K562 (cell line): ENCODE results near the gene IDUA. TPM values are rescaled to one million over a fixed set of nuclear protein-coding genes. Genes with fewer than 3 reads are reported as not detected.

Experiments
- ATAC-seq: fragments of 200-7000 bp; cut with Tn5 transposase; 3 replicates; pipeline ENCODE4 v1.9.1; 2020; ENCODE audit warnings: moderate library complexity
- BruUV-seq: library from RNA; stranded (reverse); fragments of 400-500 nt; replicated peaks from 2 replicates; lab custom pipeline; 2021; lab: Mats Ljungman, UMichigan
- CTCF ChIA-PET: fragments of 300-600 bp; formaldehyde crosslinking; extraction: SDS; loops from one replicate; lab custom pipeline; 2021; ENCODE audit warnings: low intra/inter-chr PET ratio; lab: Yijun Ruan, JAX
- POLR2A ChIA-PET: fragments of 300-600, 350-650 bp; sonication (Branson Sonifier 250); formaldehyde crosslinking; extraction: SDS; loops from one replicate; lab custom pipeline; 2021; ENCODE audit warnings: antibody characterized with exemption, inconsistent platforms; lab: Yijun Ruan, JAX
- DNase-seq, 4 experiments: peaks; one replicate each; pipeline versions ENCODE4 v3.0.0 to v3.0.0-alpha.2; 2011 to 2018; ENCODE audit warnings: low spot score in 3 of 4, mixed read lengths in 3 of 4; ENCODE audit errors: extremely low read depth in 1 of 4
- FAIRE-seq: peaks from 2 replicates; lab custom pipeline; 2011; peaks lifted over from hg19 to GRCh38; lab: Jason Lieb, UNC
- H2AFZ ChIP-seq: 2 replicates; pipeline ENCODE4 v1.6.0; 2011; ENCODE audit warnings: low read depth, low read length, control low read depth, inconsistent platforms
- H3K27ac ChIP-seq: fragments of 200-600 bp; 3 replicates; pipeline ENCODE4 v1.8.0; 2011; ENCODE audit warnings: low read depth, mild to moderate bottlenecking, control low read depth, inconsistent platforms, low read length, moderate library complexity, mixed read lengths; ENCODE audit errors: extremely low read depth
- H3K27me3 ChIP-seq, 2 experiments: fragments of 300-600 bp in 1 of 2; 2 replicates in 1 of 2; 3 replicates in 1 of 2; pipeline versions ENCODE4 v1.6.0 to v1.8.0; 2011; ENCODE audit warnings: inconsistent platforms in 2 of 2, low read length in 2 of 2, mild to moderate bottlenecking in 1 of 2, mixed read lengths in 1 of 2, moderate library complexity in 1 of 2; ENCODE audit not compliant: control insufficient read depth in 2 of 2, insufficient read depth in 2 of 2
- H3K36me3 ChIP-seq: fragments of 300-600 bp; 3 replicates; pipeline ENCODE4 v1.8.0; 2011; ENCODE audit warnings: mild to moderate bottlenecking, low read length, inconsistent platforms; ENCODE audit not compliant: control insufficient read depth, insufficient read depth
- H3K4me1 ChIP-seq, 2 experiments: fragments of 200-600 bp in 1 of 2; replicated peaks in 1 of 2; 2 replicates in 1 of 2; 3 replicates in 1 of 2; pipeline versions ENCODE4 v1.5.1 to v1.8.0; 2011; ENCODE audit warnings: inconsistent platforms in 2 of 2, low read length in 2 of 2, mild to moderate bottlenecking in 1 of 2, mixed read lengths in 1 of 2, moderate library complexity in 1 of 2; ENCODE audit not compliant: control insufficient read depth in 2 of 2, insufficient read depth in 2 of 2
- H3K4me2 ChIP-seq: 2 replicates; pipeline ENCODE4 v1.6.1; 2011; ENCODE audit warnings: low read length, control low read depth, inconsistent platforms, mixed read lengths; ENCODE audit not compliant: insufficient read depth
- H3K4me3 ChIP-seq: fragments of 200-600 bp; sonication (generic), shearing (Covaris generic); 2 replicates; pipeline ENCODE4 v1.5.1; 2016; ENCODE audit warnings: control low read depth, inconsistent platforms
- H3K79me2 ChIP-seq: fragments of 200-600 bp; 3 replicates; pipeline ENCODE4 v1.8.0; 2011; ENCODE audit warnings: low read length, inconsistent platforms; ENCODE audit not compliant: control insufficient read depth, insufficient read depth
- H3K9ac ChIP-seq, 2 experiments: 2 replicates each; pipeline versions ENCODE4 v1.6.0 to v1.6.1; 2011; ENCODE audit warnings: low read depth in 2 of 2, low read length in 2 of 2, control low read depth in 1 of 2, inconsistent platforms in 1 of 2, mild to moderate bottlenecking in 1 of 2, mixed read lengths in 1 of 2; ENCODE audit not compliant: insufficient read depth in 1 of 2
- H3K9me1 ChIP-seq: one replicate; pipeline ENCODE4 v1.6.0; 2011; ENCODE audit warnings: inconsistent platforms, mild to moderate bottlenecking, low read length, moderate library complexity; ENCODE audit not compliant: control insufficient read depth, insufficient read depth
- H3K9me3 ChIP-seq: replicated peaks from 2 replicates; pipeline ENCODE4 v1.5.1; 2011; ENCODE audit warnings: low read depth, low read length, inconsistent platforms; ENCODE audit not compliant: control insufficient read depth, insufficient read depth
- H4K20me1 ChIP-seq: replicated peaks from 2 replicates; pipeline ENCODE4 v1.6.1; 2011; ENCODE audit warnings: low read length, inconsistent platforms, mixed read lengths; ENCODE audit not compliant: control insufficient read depth, insufficient read depth
- CHD2 ChIP-seq: IDR thresholded peaks from 2 replicates; pipeline ENCODE4 v1.6.1; 2011; ENCODE audit warnings: low read depth, low read length
- EGR1 ChIP-seq: fragments of 450-650 bp; conservative IDR thresholded peaks from 2 replicates; pipeline ENCODE4 v1.6.1; 2017; ENCODE audit warnings: mild to moderate bottlenecking
- ETV5 ChIP-seq: sonication (generic); formaldehyde crosslinking; IDR thresholded peaks from 2 replicates; pipeline ENCODE4 v1.4.0; 2020; ENCODE audit warnings: low read depth, mild to moderate bottlenecking, missing genetic modification reagents
- NEUROD1 ChIP-seq: fragments of 150-350 bp; IDR thresholded peaks from 2 replicates; pipeline ENCODE4 v1.6.1; 2014; ENCODE audit warnings: borderline replicate concordance, low read length, low read depth; ENCODE audit not compliant: partially characterized antibody
- NFIX ChIP-seq: fragments of 250-450 bp; sonication (Bioruptor Pico); IDR thresholded peaks from 2 replicates; pipeline ENCODE4 v1.4.0; 2020; ENCODE audit warnings: low read depth, mild to moderate bottlenecking, moderate library complexity
- RBFOX2 ChIP-seq: fragments of 200-400 bp; formaldehyde crosslinking; IDR thresholded peaks from 2 replicates; pipeline ENCODE4 v1.6.1; 2017; ENCODE audit warnings: low read depth, mild to moderate bottlenecking, low read length, moderate library complexity
- RBM25 ChIP-seq: fragments of 200-400 bp; formaldehyde crosslinking; IDR thresholded peaks from 2 replicates; pipeline ENCODE4 v1.6.1; 2018; ENCODE audit warnings: low read length, low read depth, moderate library complexity; ENCODE audit not compliant: severe bottlenecking
- SAP30 ChIP-seq: fragments of 200-600 bp; sonication (generic); IDR thresholded peaks from 2 replicates; pipeline ENCODE4 v1.6.1; 2012; ENCODE audit warnings: borderline replicate concordance, low read depth, mild to moderate bottlenecking, moderate library complexity, low read length, control low read depth, inconsistent platforms; ENCODE audit not compliant: insufficient read depth, poor library complexity, severe bottlenecking
- SIN3A ChIP-seq, 2 experiments: fragments of 150-350 bp in 1 of 2; IDR thresholded peaks; 2 replicates each; pipeline ENCODE4 v1.6.1; 2011 to 2016; ENCODE audit warnings: borderline replicate concordance in 2 of 2, low read depth in 2 of 2, low read length in 2 of 2, mild to moderate bottlenecking in 2 of 2, moderate library complexity in 2 of 2; ENCODE audit not compliant: control insufficient read depth in 1 of 2
- TARDBP ChIP-seq: fragments of 450-650 bp; IDR thresholded peaks from 2 replicates; pipeline ENCODE4 v1.6.1; 2016
- ZBED1 ChIP-seq: IDR thresholded peaks from 2 replicates; pipeline ENCODE4 v1.6.1; 2014
- ZBTB7A ChIP-seq: IDR thresholded peaks from 2 replicates; pipeline ENCODE4 v1.6.1; 2011; ENCODE audit warnings: low read depth, mild to moderate bottlenecking, low read length, moderate library complexity, borderline replicate concordance; ENCODE audit not compliant: control insufficient read depth
- ZNF24 ChIP-seq: fragments of 450-650 bp; IDR thresholded peaks from 2 replicates; pipeline ENCODE4 v1.6.1; 2016
- ZNF3 ChIP-seq: fragments of 250-450 bp; sonication (Bioruptor Pico); IDR thresholded peaks from 2 replicates; pipeline ENCODE4 v1.5.0; 2021; ENCODE audit warnings: mild to moderate bottlenecking, moderate library complexity
- WGBS: fragments of 100-300 bp; shearing (Covaris generic); methylation state at CpG from one replicate; pipeline ENCODE4 v1.1.6; 2016; ENCODE audit warnings: low coverage, mixed read lengths; ENCODE audit not compliant: insufficient coverage; ENCODE audit errors: missing lambda C conversion rate; 5-methylcytosine and 5-hydroxymethylcytosine counted together
- in situ Hi-C: fragments of 300-500 bp; cut with MboI; formaldehyde crosslinking; loops from 4 replicates; pipeline ENCODE4 v1.15.0; 2018; ENCODE audit warnings: inconsistent platforms, mixed read lengths
- intact Hi-C: fragments of 100-400 bp; cut with micrococcal nuclease; formaldehyde crosslinking; loops from 2 replicates; pipeline ENCODE4 v1.14.2; 2022
- polyA plus RNA-seq, 8 experiments: library from polyadenylated mRNA; depleted of rRNA in 4 of 8; stranded (reverse) in 5 of 8; unstranded in 3 of 8; fragments of >200 nt; fragmentation: Nextera tagmentation in 2 of 8; fragmentation: Illumina TruSeq in 1 of 8; extraction: Ambion mirVana in 2 of 8; extraction: Trizol in 1 of 8; gene quantifications; 2 replicates each; pipeline versions ENCODE4 v1.2.1 to v1.2.3, GENCODE V29; 2011 to 2014; ENCODE audit warnings: inconsistent platforms in 1 of 8, missing spikeins in 1 of 8
- total RNA-seq, 7 experiments: library from RNA; depleted of rRNA in 6 of 7; stranded (reverse); fragments of >200 nt in 6 of 7; fragmentation: Illumina TruSeq in 2 of 7; extraction: Trizol in 2 of 7; gene quantifications; 2 replicates each; pipeline versions ENCODE4 v1.2.1 to v1.2.3, GENCODE V29; 2011 to 2021; ENCODE audit warnings: low replicate concordance in 1 of 7
- TF ChIP-seq, protein P1 (sequence below), 2 experiments: IDR thresholded peaks in 1 of 2; conservative IDR thresholded peaks in 1 of 2; 2 replicates each; pipeline ENCODE4 v1.6.1; 2016; ENCODE audit warnings: low read depth in 2 of 2, mild to moderate bottlenecking in 1 of 2, missing compliant biosample characterization in 1 of 2, missing genetic modification characterization in 1 of 2, moderate library complexity in 1 of 2
- TF ChIP-seq, protein P2 (sequence below): sonication (generic); formaldehyde crosslinking; IDR thresholded peaks from 2 replicates; pipeline ENCODE4 v1.8.1; 2023; ENCODE audit warnings: mild to moderate bottlenecking, missing genetic modification reagents

The IDUA gene
- total and polyA plus RNA-seq, 9 of the 15 experiments (the other 6 are each of a cell fraction or from before 2014, with no cell fraction given) = 0.04 to 16.1 (median 1.2) TPM

DNA sequence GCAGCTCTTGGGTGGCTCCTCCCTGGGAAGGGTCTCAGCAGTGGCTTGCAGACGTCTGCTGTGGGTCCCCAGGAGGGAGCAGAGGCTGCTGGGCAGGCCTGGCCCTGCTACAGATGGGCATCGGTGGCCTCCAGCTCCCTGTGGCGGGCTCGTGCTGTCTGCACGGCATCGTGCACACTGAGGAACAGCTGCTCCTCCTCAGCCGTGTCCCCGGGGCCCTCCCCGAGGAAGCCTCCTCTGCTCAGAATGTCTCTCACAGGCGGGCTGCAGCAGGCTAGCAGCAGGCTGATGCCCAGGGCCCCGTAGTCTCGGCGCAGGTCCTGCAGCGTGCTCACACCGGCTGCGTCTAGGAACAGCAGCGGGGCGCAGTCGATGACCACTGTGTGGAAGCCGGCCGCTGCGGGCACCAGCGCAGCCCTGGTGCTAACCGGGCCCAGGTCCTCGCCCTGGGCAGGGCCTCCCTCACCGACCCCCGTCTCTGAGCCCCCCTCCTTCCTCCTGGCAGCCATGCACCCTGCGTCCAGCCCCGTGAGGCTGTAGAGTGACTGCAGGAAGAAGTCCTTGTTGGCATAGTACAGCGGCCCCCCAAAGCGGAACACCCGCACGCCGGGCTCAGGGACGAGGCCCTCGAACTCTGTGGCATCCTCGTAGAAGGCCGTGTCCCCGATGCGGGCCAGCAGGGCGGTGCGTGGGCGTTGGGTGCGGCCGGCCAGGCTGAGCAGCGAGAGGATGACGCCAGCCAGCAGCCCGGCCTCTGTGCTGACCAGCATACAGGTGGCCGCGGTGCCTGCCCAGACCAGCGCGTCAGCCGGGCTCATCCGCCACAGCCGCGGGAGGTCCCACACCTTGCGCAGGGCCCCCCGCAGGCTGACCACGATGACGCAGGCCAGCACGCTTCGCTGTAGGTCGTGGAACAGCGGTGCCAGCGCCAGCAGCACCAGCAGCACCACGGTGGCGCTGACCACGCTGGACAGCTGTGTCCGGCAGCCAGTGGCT lies 2.2 kb downstream of the IDUA start:
- DNase-seq (no peak), FAIRE-seq (no peak), ATAC-seq (no peak)
- in situ Hi-C loops = no loop called here
- intact Hi-C loops = loop anchor here (5.0 to 10.0 kb wide), 4 partner anchors 207 to 304 kb away; partner anchors contain the start of gene SLC49A3
- Histone ChIP-seq H3K9me3 (no peaks in the 10 kb centered on the region; the same call in 1 of the 2 replicates), H2AFZ (no peak overlapping the region), H3K4me1 (peaks cover 39 to 83% of the 10 kb centered on the region in 2 experiments), H3K27me3 (no peaks in the 10 kb centered on the region), H4K20me1 (no peaks in the 10 kb centered on the region), H3K4me3 (no peak overlapping the region), H3K9ac (peak overlapping the region in 1 of 2 experiments; percentile 90; a peak in 1 of 4 replicates), H3K36me3 (peaks cover 22% of the 10 kb centered on the region; the same call in 1 of the 3 replicates), H3K79me2 (peaks cover 34% of the 10 kb centered on the region), H3K9me1 (no peaks in the 10 kb centered on the region), H3K27ac (no peak overlapping the region), H3K4me2 (no peak overlapping the region)
- BruUV-seq = no TSS peak
- ChIA-PET POLR2A (interaction anchor here (0.6 to 0.9 kb wide), 3 partner anchors 10 to 388 kb away, joined by 3 to 7 read pairs (median 4); no protein-coding TSS in a partner anchor), CTCF (no interaction called here)
- 90% methylated on average over 34 of the region's 69 CpGs for WGBS
- no peak for TF ChIP-seq SAP30
- TF ChIP-seq ZBED1 = no peak
- no peak for TF ChIP-seq SIN3A (IDR thresholded peaks at IDR 0.05; ENCODE audit: borderline replicate concordance in 2 of 2, control insufficient read depth in 1 of 2, low read depth in 2 of 2, low read length in 2 of 2)
- TF ChIP-seq EGR1 = peak; percentile 33
- no peak for TF ChIP-seq ZNF24
- no peak for TF ChIP-seq ETV5 (CRISPR knock-in tag)
- TF ChIP-seq, protein P1, sequence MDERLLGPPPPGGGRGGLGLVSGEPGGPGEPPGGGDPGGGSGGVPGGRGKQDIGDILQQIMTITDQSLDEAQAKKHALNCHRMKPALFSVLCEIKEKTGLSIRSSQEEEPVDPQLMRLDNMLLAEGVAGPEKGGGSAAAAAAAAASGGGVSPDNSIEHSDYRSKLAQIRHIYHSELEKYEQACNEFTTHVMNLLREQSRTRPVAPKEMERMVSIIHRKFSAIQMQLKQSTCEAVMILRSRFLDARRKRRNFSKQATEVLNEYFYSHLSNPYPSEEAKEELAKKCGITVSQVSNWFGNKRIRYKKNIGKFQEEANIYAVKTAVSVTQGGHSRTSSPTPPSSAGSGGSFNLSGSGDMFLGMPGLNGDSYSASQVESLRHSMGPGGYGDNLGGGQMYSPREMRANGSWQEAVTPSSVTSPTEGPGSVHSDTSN (CRISPR knock-in tag; IDR thresholded peaks at IDR 0.05; ENCODE audit: low read depth) = no peak
- TF ChIP-seq, protein P1 (tag; conservative IDR thresholded peaks at IDR 0.05; ENCODE audit: low read depth) = no peak
- 0 out of 2 replicates have a peak, but pooled peaks have one; percentile 7 for TF ChIP-seq RBFOX2
- TF ChIP-seq ZNF3 (CRISPR knock-in tag) = no peak
- no peak for TF ChIP-seq ZBTB7A
- TF ChIP-seq RBM25 = no peak
- no peak for TF ChIP-seq CHD2
- TF ChIP-seq NEUROD1 = no peak
- TF ChIP-seq TARDBP = no peak
- TF ChIP-seq, protein P2, sequence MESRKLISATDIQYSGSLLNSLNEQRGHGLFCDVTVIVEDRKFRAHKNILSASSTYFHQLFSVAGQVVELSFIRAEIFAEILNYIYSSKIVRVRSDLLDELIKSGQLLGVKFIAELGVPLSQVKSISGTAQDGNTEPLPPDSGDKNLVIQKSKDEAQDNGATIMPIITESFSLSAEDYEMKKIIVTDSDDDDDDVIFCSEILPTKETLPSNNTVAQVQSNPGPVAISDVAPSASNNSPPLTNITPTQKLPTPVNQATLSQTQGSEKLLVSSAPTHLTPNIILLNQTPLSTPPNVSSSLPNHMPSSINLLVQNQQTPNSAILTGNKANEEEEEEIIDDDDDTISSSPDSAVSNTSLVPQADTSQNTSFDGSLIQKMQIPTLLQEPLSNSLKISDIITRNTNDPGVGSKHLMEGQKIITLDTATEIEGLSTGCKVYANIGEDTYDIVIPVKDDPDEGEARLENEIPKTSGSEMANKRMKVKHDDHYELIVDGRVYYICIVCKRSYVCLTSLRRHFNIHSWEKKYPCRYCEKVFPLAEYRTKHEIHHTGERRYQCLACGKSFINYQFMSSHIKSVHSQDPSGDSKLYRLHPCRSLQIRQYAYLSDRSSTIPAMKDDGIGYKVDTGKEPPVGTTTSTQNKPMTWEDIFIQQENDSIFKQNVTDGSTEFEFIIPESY (CRISPR knock-in tag) = peak; percentile 88
- no peak for TF ChIP-seq NFIX (CRISPR knock-in tag)
